CD8-positive, alpha-beta memory T cell (primary cell): Measurements from ENCODE around the gene ELK4. TPM values are rescaled to one million over a fixed set of nuclear protein-coding genes. Genes with fewer than 3 reads are reported as not detected.

ENCODE experiments used
- CTCF ChIA-PET: fragments of 350-600 bp; sonication (Branson Sonifier 250); formaldehyde crosslinking; loops from one replicate; lab custom pipeline; 2021; ENCODE audit warnings: antibody characterized with exemption; lab: Charles Lee
- POLR2A ChIA-PET: fragments of 350-600 bp; sonication (Branson Sonifier 250); formaldehyde crosslinking; loops from one replicate; lab custom pipeline; 2021; ENCODE audit warnings: antibody characterized with exemption; lab: Charles Lee
- DNase-seq, 5 donors: peaks; one replicate each; pipeline versions ENCODE4 v3.0.0 to v3.0.0-alpha.2; 2020 to 2022; ENCODE audit warnings: mixed read lengths in 1 of 5
- H3K27ac ChIP-seq: one replicate; pipeline ENCODE4 v1.7.0; 2013; ENCODE audit warnings: low read depth, mild to moderate bottlenecking, low read length, moderate library complexity
- H3K27me3 ChIP-seq: 2 replicates; pipeline ENCODE4 v1.7.0; 2013; ENCODE audit warnings: low read length, mild to moderate bottlenecking; ENCODE audit not compliant: insufficient read depth, poor library complexity, severe bottlenecking
- H3K36me3 ChIP-seq: 2 replicates; pipeline ENCODE4 v1.7.0; 2013; ENCODE audit warnings: mild to moderate bottlenecking, low read length, moderate library complexity; ENCODE audit not compliant: insufficient read depth
- H3K4me1 ChIP-seq: 2 replicates; pipeline ENCODE4 v1.7.0; 2013; ENCODE audit warnings: mild to moderate bottlenecking, low read length, moderate library complexity; ENCODE audit not compliant: insufficient read depth
- H3K4me3 ChIP-seq: 2 replicates; pipeline ENCODE4 v1.7.0; 2013; ENCODE audit warnings: mild to moderate bottlenecking, low read length
- H3K9me3 ChIP-seq: 2 replicates; pipeline ENCODE4 v1.7.0; 2013; ENCODE audit warnings: mild to moderate bottlenecking, low read length
- H3K27ac Mint-ChIP-seq, 8 donors: one replicate each; pipeline ENCODE4 v1.8.0; 2020 to 2021; ENCODE audit warnings: mixed read lengths in 8 of 8, mild to moderate bottlenecking in 6 of 8, inconsistent platforms in 3 of 8, moderate library complexity in 3 of 8
- H3K27me3 Mint-ChIP-seq, 2 donors: one replicate each; pipeline ENCODE4 v1.8.0; 2020 to 2021; ENCODE audit warnings: mixed read lengths in 2 of 2, mild to moderate bottlenecking in 1 of 2, moderate library complexity in 1 of 2
- H3K36me3 Mint-ChIP-seq, 3 donors: one replicate each; pipeline ENCODE4 v1.8.0; 2020 to 2021; ENCODE audit warnings: mixed read lengths in 3 of 3, inconsistent platforms in 1 of 3, mild to moderate bottlenecking in 1 of 3
- H3K4me1 Mint-ChIP-seq, 3 donors: one replicate each; pipeline ENCODE4 v1.8.0; 2020 to 2021; ENCODE audit warnings: mixed read lengths in 3 of 3, inconsistent platforms in 1 of 3, mild to moderate bottlenecking in 1 of 3
- H3K4me3 Mint-ChIP-seq, 7 donors: one replicate each; pipeline ENCODE4 v1.8.0; 2020 to 2021; ENCODE audit warnings: mixed read lengths in 7 of 7, mild to moderate bottlenecking in 6 of 7, moderate library complexity in 4 of 7, inconsistent platforms in 2 of 7
- H3K9me3 Mint-ChIP-seq, 5 donors: one replicate each; pipeline ENCODE4 v1.8.0; 2020 to 2022; ENCODE audit warnings: mixed read lengths in 5 of 5, mild to moderate bottlenecking in 3 of 5, moderate library complexity in 2 of 5, inconsistent platforms in 1 of 5
- polyA plus RNA-seq: library from polyadenylated mRNA; unstranded; fragments of 300-500 nt; fragmentation: Illumina TruSeq; gene quantifications from one replicate; pipeline ENCODE4 v1.2.3, GENCODE V29; 2021
- total RNA-seq, 2 experiments: library from RNA; stranded (reverse); gene quantifications; one replicate each; pipeline ENCODE4 v1.2.3, GENCODE V29; 2021

ELK4 gene
- total and polyA plus RNA-seq, 3 experiments from 2014 or later: 6.1 to 88.7 (median 83.3) TPM

- Mint-ChIP-seq H3K36me3 (no peaks in the 10 kb centered on the region), H3K27me3 (peaks cover 18 to 40% of the 10 kb centered on the region in 2 donors), H3K4me1 (peaks cover 0 to 7% (median 7%) of the 10 kb centered on the region in 3 donors), H3K27ac (no peak overlapping the region), H3K9me3 (no peaks in the 10 kb centered on the region), H3K4me3 (no peak overlapping the region)
- no peaks in the 10 kb centered on the region for H3K9me3 ChIP-seq
- POLR2A ChIA-PET: no interaction called here
- CTCF ChIA-PET: interaction anchor here (1.6 to 3.9 kb wide), 2 partner anchors 10 to 40 kb away, joined by 3 to 25 read pairs; no protein-coding TSS in a partner anchor
- no peaks in the 10 kb centered on the region for H3K36me3 ChIP-seq
- H3K4me3 ChIP-seq: no peak overlapping the region
- no peaks in the 10 kb centered on the region for H3K4me1 ChIP-seq
- H3K27ac ChIP-seq: no peak overlapping the region
- DNase-seq: no peak
- H3K27me3 ChIP-seq: no peaks in the 10 kb centered on the region
Measured at GRCh38 chr1:205668951-205669340, 37.1 kb upstream of the ELK4 start.

GRCh38 chr1:205667909-205668643, 36.3 kb upstream of the ELK4 start:
- POLR2A ChIA-PET: no interaction called here
- no peak overlapping the region for H3K4me3 ChIP-seq

GRCh38 chr1:205666372-205667166, 34.8 kb upstream of the ELK4 start:
- no peaks in the 10 kb centered on the region for H3K9me3 ChIP-seq
- no peak overlapping the region for H3K27ac Mint-ChIP-seq
- no peak overlapping the region for H3K4me3 ChIP-seq
- H3K36me3 ChIP-seq: no peaks in the 10 kb centered on the region
- POLR2A ChIA-PET: no interaction called here
- H3K4me1 ChIP-seq: no peaks in the 10 kb centered on the region
- no peak overlapping the region for H3K27ac ChIP-seq
- DNase-seq: no peak
- no peaks in the 10 kb centered on the region for H3K36me3 Mint-ChIP-seq
- CTCF ChIA-PET: interaction anchor here (3.9 kb wide), 1 partner anchor 8 kb away, joined by 25 read pairs; no protein-coding TSS in a partner anchor
- H3K27me3 ChIP-seq: no peaks in the 10 kb centered on the region
- H3K9me3 Mint-ChIP-seq: no peaks in the 10 kb centered on the region
- H3K4me1 Mint-ChIP-seq: peaks cover 0 to under 1% (median 0%) of the 10 kb centered on the region in 3 donors
- H3K4me3 Mint-ChIP-seq: no peak overlapping the region
- peaks cover 15 to 32% of the 10 kb centered on the region in 2 donors for H3K27me3 Mint-ChIP-seq

More at GRCh38 chr1:205667909-205668643, 36.3 kb upstream of the ELK4 start:
- Mint-ChIP-seq H3K4me3 (no peak overlapping the region), H3K9me3 (no peaks in the 10 kb centered on the region), H3K27ac (no peak overlapping the region), H3K36me3 (no peaks in the 10 kb centered on the region), H3K27me3 (peaks cover 18 to 39% of the 10 kb centered on the region in 2 donors), H3K4me1 (peaks cover 0 to 7% (median 7%) of the 10 kb centered on the region in 3 donors)
- H3K9me3 ChIP-seq: no peaks in the 10 kb centered on the region
- no peak overlapping the region for H3K27ac ChIP-seq
- no peak for DNase-seq
- H3K36me3 ChIP-seq: no peaks in the 10 kb centered on the region
- H3K4me1 ChIP-seq: no peaks in the 10 kb centered on the region
- no peaks in the 10 kb centered on the region for H3K27me3 ChIP-seq
- CTCF ChIA-PET: interaction anchor here (0.6 to 3.9 kb wide), 3 partner anchors 9 to 76 kb away, joined by 3 to 25 read pairs (median 4); no protein-coding TSS in a partner anchor

GRCh38 chr1:205665201-205666045, 33.6 kb upstream of the ELK4 start:
- POLR2A ChIA-PET: no interaction called here
- Histone ChIP-seq H3K4me3 (no peak overlapping the region), H3K27ac (no peak overlapping the region), H3K36me3 (no peaks in the 10 kb centered on the region), H3K27me3 (no peaks in the 10 kb centered on the region), H3K9me3 (no peaks in the 10 kb centered on the region), H3K4me1 (no peaks in the 10 kb centered on the region)
- no peaks in the 10 kb centered on the region for H3K36me3 Mint-ChIP-seq
- peaks cover 14 to 37% of the 10 kb centered on the region in 2 donors for H3K27me3 Mint-ChIP-seq
- H3K4me1 Mint-ChIP-seq: no peaks in the 10 kb centered on the region
- no peak for DNase-seq
- no peak overlapping the region for H3K4me3 Mint-ChIP-seq
- no peaks in the 10 kb centered on the region for H3K9me3 Mint-ChIP-seq
- no peak overlapping the region for H3K27ac Mint-ChIP-seq
- CTCF ChIA-PET: interaction anchor here (1.4 to 2.0 kb wide), 2 partner anchors 10 to 74 kb away, joined by 3 to 8 read pairs; no protein-coding TSS in a partner anchor

GRCh38 chr1:205664399-205665017, 32.7 kb upstream of the ELK4 start:
- Mint-ChIP-seq H3K4me3 (peak overlapping the region in 1 of 7 donors; percentile 28), H3K9me3 (no peaks in the 10 kb centered on the region), H3K36me3 (no peaks in the 10 kb centered on the region), H3K27me3 (peaks cover 17 to 35% of the 10 kb centered on the region in 2 donors), H3K4me1 (no peaks in the 10 kb centered on the region), H3K27ac (no peak overlapping the region)
- Histone ChIP-seq H3K4me1 (no peaks in the 10 kb centered on the region), H3K9me3 (no peaks in the 10 kb centered on the region), H3K36me3 (no peaks in the 10 kb centered on the region), H3K4me3 (no peak overlapping the region), H3K27ac (no peak overlapping the region), H3K27me3 (no peaks in the 10 kb centered on the region)
- POLR2A ChIA-PET: no interaction called here
- CTCF ChIA-PET: interaction anchor here (0.6 to 2.0 kb wide), 3 partner anchors 9 to 73 kb away, joined by 3 to 8 read pairs (median 3); no protein-coding TSS in a partner anchor
- DNase-seq: no peak

- no peaks in the 10 kb centered on the region for H3K36me3 ChIP-seq
- Mint-ChIP-seq H3K27me3 (peaks cover 18 to 25% of the 10 kb centered on the region in 2 donors), H3K36me3 (no peaks in the 10 kb centered on the region), H3K4me1 (no peaks in the 10 kb centered on the region), H3K27ac (no peak overlapping the region), H3K9me3 (no peaks in the 10 kb centered on the region), H3K4me3 (no peak overlapping the region)
- H3K27me3 ChIP-seq: no peaks in the 10 kb centered on the region
- H3K4me1 ChIP-seq: no peaks in the 10 kb centered on the region
- no peaks in the 10 kb centered on the region for H3K9me3 ChIP-seq
- POLR2A ChIA-PET: interaction anchor here (0.5 kb wide), 2 partner anchors 11 to 81 kb away, joined by 3 read pairs; no protein-coding TSS in a partner anchor
- H3K27ac ChIP-seq: no peak overlapping the region
- DNase-seq: no peak
- no peak overlapping the region for H3K4me3 ChIP-seq
- CTCF ChIA-PET: interaction anchor here (1.4 to 10.5 kb wide), 4 partner anchors 8 to 314 kb away, joined by 3 to 349 read pairs (median 7); no protein-coding TSS in a partner anchor
Measured at GRCh38 chr1:205663286-205663936, 31.6 kb upstream of the ELK4 start.

GRCh38 chr1:205662791-205663190, 31.0 kb upstream of the ELK4 start:
- ChIA-PET POLR2A (interaction anchor here (0.5 kb wide), 1 partner anchor 11 kb away, joined by 3 read pairs; no protein-coding TSS in a partner anchor), CTCF (interaction anchor here (2.1 to 10.5 kb wide), 2 partner anchors 71 to 314 kb away, joined by 6 to 349 read pairs; no protein-coding TSS in a partner anchor)

More at GRCh38 chr1:205662791-205663190, 31.0 kb upstream of the ELK4 start:
- Histone ChIP-seq H3K4me1 (no peaks in the 10 kb centered on the region), H3K27ac (no peak overlapping the region), H3K36me3 (no peaks in the 10 kb centered on the region), H3K4me3 (no peak overlapping the region), H3K9me3 (no peaks in the 10 kb centered on the region), H3K27me3 (no peaks in the 10 kb centered on the region)
- H3K36me3 Mint-ChIP-seq: no peaks in the 10 kb centered on the region
- H3K27ac Mint-ChIP-seq: no peak overlapping the region
- no peaks in the 10 kb centered on the region for H3K4me1 Mint-ChIP-seq
- DNase-seq: no peak
- H3K27me3 Mint-ChIP-seq: peaks cover 15 to 20% of the 10 kb centered on the region in 2 donors
- H3K4me3 Mint-ChIP-seq: no peak overlapping the region
- H3K9me3 Mint-ChIP-seq: no peaks in the 10 kb centered on the region
